ENCODE data around the gene CYGB. TPM values are rescaled to one million over a fixed set of nuclear protein-coding genes. Genes with fewer than 3 reads are reported as not detected.

The CYGB gene
- total and polyA plus RNA-seq, 2 of the 13 experiments (the other 11 are each of a cell fraction or from before 2014, with no cell fraction given): 18.9 to 27.1 TPM

DNA sequence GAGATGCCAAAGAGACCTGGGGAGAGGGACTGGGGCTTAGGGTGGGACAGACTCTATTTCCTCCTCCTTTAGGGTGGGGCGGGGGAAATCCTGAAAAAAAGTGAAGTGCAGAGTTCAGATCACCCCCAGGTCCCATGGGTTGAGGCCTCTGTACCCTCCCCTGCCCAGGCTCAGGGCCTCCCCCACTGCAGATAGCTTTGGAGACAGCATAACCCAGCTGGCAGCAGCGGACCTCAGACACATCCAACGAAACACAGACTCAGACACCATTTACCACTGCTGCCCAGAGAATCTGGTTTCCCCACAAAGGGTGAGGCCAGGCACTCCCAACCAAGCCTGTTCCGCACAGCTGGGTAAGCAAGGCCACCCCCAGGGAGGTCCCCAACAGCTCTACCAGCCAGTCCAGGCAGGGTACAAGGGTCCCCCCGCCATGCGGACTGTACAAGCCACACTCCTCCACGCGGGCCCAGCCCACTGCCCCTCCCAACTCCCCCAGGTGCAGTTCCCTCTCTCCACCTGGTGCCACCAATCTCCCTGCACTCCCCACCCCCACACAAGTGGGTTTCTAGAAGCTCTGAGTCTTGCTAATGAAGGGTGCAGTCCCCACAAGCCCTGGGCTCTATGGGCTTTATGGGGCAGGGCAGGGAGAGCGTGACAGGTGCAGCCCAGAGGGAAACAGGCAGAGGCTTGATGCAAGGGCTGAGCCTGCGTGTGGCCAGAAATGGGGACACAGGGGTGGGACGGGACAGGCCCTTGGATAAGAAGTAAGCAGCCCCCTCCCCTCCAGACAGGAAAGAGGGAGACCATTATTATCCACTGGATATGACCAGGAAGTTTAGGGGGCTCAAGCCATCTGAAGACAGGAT lies 45.2 kb downstream of the CYGB start (continued):
- TF ChIP-seq DNMT1 (CRISPR knock-in tag; IDR thresholded peaks at IDR 0.05) (peak; percentile 18; the same call in 1 of the 2 replicates), RAD21 (CRISPR knock-in tag; IDR thresholded peaks at IDR 0.05) (0 out of 2 replicates have a peak, but pooled peaks have one; percentile 5), TFAP4 (IDR thresholded peaks at IDR 0.05; ENCODE audit: borderline replicate concordance, low read depth) (peak; percentile 64; the same call in 1 of the 2 replicates), ZNF326 (CRISPR knock-in tag; IDR thresholded peaks at IDR 0.05; ENCODE audit: borderline replicate concordance) (peak; percentile 85), ZNF225 (CRISPR knock-in tag; IDR thresholded peaks at IDR 0.05) (no peak), RFX1 (IDR thresholded peaks at IDR 0.05) (no peak), AKAP8 (CRISPR knock-in tag; IDR thresholded peaks at IDR 0.05) (peak; percentile 73; the same call in 1 of the 2 replicates), POLR2G (IDR thresholded peaks at IDR 0.05; ENCODE audit: low read depth, low read length) (peak; percentile 39; the same call in 1 of the 2 replicates), HNRNPL (IDR thresholded peaks at IDR 0.05; ENCODE audit: low read depth, low read length) (0 out of 2 replicates have a peak, but pooled peaks have one; percentile 23), HNF4G (IDR thresholded peaks at IDR 0.05; ENCODE audit: borderline replicate concordance, low read depth, low read length) (0 out of 2 replicates have a peak, but pooled peaks have one; percentile 11), HNF4G (CRISPR knock-in tag; IDR thresholded peaks at IDR 0.05; ENCODE audit: borderline replicate concordance, low read depth) (no peak), SP4 (CRISPR knock-in tag; IDR thresholded peaks at IDR 0.05) (peak; percentile 68; the same call in 1 of the 2 replicates), ZNF142 (CRISPR knock-in tag; IDR thresholded peaks at IDR 0.05) (peak; percentile 33; the same call in 1 of the 2 replicates), ZSCAN9 (CRISPR knock-in tag; IDR thresholded peaks at IDR 0.05; ENCODE audit: borderline replicate concordance) (0 out of 2 replicates have a peak, but pooled peaks have one; percentile 7), ZNF605 (CRISPR knock-in tag; IDR thresholded peaks at IDR 0.05) (peak; percentile 60; the same call in 1 of the 2 replicates), LCORL (IDR thresholded peaks at IDR 0.05) (no peak), LCORL (CRISPR knock-in tag; IDR thresholded peaks at IDR 0.05) (peak; percentile 59; the same call in 1 of the 2 replicates), MYC (CRISPR knock-in tag; IDR thresholded peaks at IDR 0.05; ENCODE audit: borderline replicate concordance) (0 out of 2 replicates have a peak, but pooled peaks have one; percentile 36)
- TF ChIP-seq, protein P1, sequence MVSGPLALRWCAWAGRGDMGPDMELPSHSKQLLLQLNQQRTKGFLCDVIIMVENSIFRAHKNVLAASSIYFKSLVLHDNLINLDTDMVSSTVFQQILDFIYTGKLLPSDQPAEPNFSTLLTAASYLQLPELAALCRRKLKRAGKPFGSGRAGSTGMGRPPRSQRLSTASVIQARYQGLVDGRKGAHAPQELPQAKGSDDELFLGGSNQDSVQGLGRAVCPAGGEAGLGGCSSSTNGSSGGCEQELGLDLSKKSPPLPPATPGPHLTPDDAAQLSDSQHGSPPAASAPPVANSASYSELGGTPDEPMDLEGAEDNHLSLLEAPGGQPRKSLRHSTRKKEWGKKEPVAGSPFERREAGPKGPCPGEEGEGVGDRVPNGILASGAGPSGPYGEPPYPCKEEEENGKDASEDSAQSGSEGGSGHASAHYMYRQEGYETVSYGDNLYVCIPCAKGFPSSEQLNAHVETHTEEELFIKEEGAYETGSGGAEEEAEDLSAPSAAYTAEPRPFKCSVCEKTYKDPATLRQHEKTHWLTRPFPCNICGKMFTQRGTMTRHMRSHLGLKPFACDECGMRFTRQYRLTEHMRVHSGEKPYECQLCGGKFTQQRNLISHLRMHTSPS (CRISPR knock-in tag; IDR thresholded peaks at IDR 0.05; ENCODE audit: low read depth): 0 out of 2 replicates have a peak, but pooled peaks have one; percentile 18
- TF ChIP-seq, protein P2, sequence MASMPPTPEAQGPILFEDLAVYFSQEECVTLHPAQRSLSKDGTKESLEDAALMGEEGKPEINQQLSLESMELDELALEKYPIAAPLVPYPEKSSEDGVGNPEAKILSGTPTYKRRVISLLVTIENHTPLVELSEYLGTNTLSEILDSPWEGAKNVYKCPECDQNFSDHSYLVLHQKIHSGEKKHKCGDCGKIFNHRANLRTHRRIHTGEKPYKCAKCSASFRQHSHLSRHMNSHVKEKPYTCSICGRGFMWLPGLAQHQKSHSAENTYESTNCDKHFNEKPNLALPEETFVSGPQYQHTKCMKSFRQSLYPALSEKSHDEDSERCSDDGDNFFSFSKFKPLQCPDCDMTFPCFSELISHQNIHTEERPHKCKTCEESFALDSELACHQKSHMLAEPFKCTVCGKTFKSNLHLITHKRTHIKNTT (CRISPR knock-in tag; IDR thresholded peaks at IDR 0.05): no peak
